Hepatocyte (in vitro differentiated cells): Measurements from ENCODE around the gene MND1.

Experiments used
- EZH2 ChIP-seq: fragments of 200-600 bp; sonication (generic); IDR thresholded peaks from 2 replicates; pipeline ENCODE4 v1.6.1; 2016; ENCODE audit warnings: antibody characterized with exemption, mild to moderate bottlenecking, borderline replicate concordance
- TF ChIP-seq, protein P1 (sequence below): fragments of 200-600 bp; sonication (generic); IDR thresholded peaks from 2 replicates; pipeline ENCODE4 v1.5.1; 2016; ENCODE audit warnings: antibody characterized with exemption, mild to moderate bottlenecking; ENCODE audit not compliant: poor library complexity

DNA sequence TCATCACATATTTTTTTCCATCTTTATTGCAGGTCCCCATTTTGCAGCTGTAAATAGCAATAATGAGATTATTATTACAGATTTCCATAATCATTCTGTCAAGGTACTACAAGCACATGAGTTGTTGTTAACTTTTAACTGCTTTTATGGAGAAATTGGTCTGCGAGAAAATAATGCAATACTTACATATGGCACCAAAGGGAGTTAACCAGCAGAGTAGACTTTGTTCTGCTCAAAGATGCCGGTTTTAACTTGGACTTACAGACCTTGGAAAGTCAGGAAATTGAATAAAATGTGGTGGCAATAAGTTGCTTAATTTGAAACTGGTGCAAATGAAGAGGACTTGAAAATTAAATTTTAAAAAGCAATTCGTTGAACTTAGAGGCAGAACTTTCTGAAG lies 20.4 kb upstream of the MND1 start:
- TF ChIP-seq EZH2 = no peak
- TF ChIP-seq, protein P1, sequence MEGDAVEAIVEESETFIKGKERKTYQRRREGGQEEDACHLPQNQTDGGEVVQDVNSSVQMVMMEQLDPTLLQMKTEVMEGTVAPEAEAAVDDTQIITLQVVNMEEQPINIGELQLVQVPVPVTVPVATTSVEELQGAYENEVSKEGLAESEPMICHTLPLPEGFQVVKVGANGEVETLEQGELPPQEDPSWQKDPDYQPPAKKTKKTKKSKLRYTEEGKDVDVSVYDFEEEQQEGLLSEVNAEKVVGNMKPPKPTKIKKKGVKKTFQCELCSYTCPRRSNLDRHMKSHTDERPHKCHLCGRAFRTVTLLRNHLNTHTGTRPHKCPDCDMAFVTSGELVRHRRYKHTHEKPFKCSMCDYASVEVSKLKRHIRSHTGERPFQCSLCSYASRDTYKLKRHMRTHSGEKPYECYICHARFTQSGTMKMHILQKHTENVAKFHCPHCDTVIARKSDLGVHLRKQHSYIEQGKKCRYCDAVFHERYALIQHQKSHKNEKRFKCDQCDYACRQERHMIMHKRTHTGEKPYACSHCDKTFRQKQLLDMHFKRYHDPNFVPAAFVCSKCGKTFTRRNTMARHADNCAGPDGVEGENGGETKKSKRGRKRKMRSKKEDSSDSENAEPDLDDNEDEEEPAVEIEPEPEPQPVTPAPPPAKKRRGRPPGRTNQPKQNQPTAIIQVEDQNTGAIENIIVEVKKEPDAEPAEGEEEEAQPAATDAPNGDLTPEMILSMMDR = no peak
